HCT116 (cell line): Measurements from ENCODE around the gene TMEM179. TPM values are rescaled to one million over a fixed set of nuclear protein-coding genes. Genes with fewer than 3 reads are reported as not detected.

Source experiments
- ATAC-seq: fragments of 200-7000 bp; cut with Tn5 transposase; 2 replicates; pipeline ENCODE4 v1.9.1; 2020; ENCODE audit warnings: mild to moderate bottlenecking, moderate library complexity
- BruUV-seq: library from RNA; stranded (reverse); fragments of 400-500 nt; replicated peaks from 2 replicates; lab custom pipeline; 2021; lab: Mats Ljungman, UMichigan
- CTCF ChIA-PET: fragments of 300-600 bp; sonication (Branson Sonifier 250); formaldehyde crosslinking; loops from one replicate; lab custom pipeline; 2021; ENCODE audit warnings: antibody characterized with exemption; lab: Charles Lee
- POLR2A ChIA-PET: fragments of 300-600, 350-600 bp; sonication (Branson Sonifier 250); formaldehyde crosslinking; loops from one replicate; lab custom pipeline; 2021; ENCODE audit warnings: antibody characterized with exemption; lab: Charles Lee
- RAD21 ChIA-PET, 2 experiments: fragments of 300-600 bp; sonication (Branson Sonifier 250); formaldehyde crosslinking; loops; one replicate each; lab custom pipeline; 2023; ENCODE audit warnings: low total read pairs in 2 of 2; ENCODE audit not compliant: uncharacterized antibody in 2 of 2, unreplicated experiment in 2 of 2, low non-redundant PET in 1 of 2; lab: Charles Lee
- DNase-seq: peaks from one replicate; pipeline ENCODE4 v3.0.0-alpha.2; 2010; ENCODE audit warnings: low read depth, low spot score
- H2AFZ ChIP-seq: fragments of 200-600 bp; shearing (Covaris generic), sonication (generic); 2 replicates; pipeline ENCODE4 v1.6.1; 2017; ENCODE audit warnings: low read depth, mixed run types, mixed read lengths, antibody characterized with exemption, low read length; ENCODE audit not compliant: poor library complexity, severe bottlenecking
- H3K27ac ChIP-seq: 2 replicates; pipeline ENCODE4 v1.5.1; 2012; ENCODE audit warnings: low read depth, low read length
- H3K27me3 ChIP-seq: fragments of 200-600 bp; sonication (generic); 2 replicates; pipeline ENCODE4 v1.6.1; 2016; ENCODE audit warnings: mixed run types, low read length, mixed read lengths; ENCODE audit not compliant: insufficient read depth
- H3K36me3 ChIP-seq, 2 experiments: fragments of 200-500 bp in 1 of 2; fragments of 200-600 bp in 1 of 2; sonication (Bioruptor generic) in 1 of 2; sonication (generic) in 1 of 2; 2 replicates each; pipeline versions ENCODE4 v1.5.1 to v1.6.1; 2014 to 2016; ENCODE audit warnings: low read length in 2 of 2, inconsistent platforms in 1 of 2, mixed read lengths in 1 of 2, mixed run types in 1 of 2; ENCODE audit not compliant: insufficient read depth in 2 of 2, control insufficient read depth in 1 of 2
- H3K4me1 ChIP-seq, 2 experiments: fragments of 200-600 bp in 1 of 2; sonication (generic) in 1 of 2; 2 replicates each; pipeline versions ENCODE4 v1.5.1 to v1.6.1; 2012 to 2017; ENCODE audit warnings: low read length in 2 of 2, inconsistent platforms in 1 of 2, mild to moderate bottlenecking in 1 of 2, mixed read lengths in 1 of 2, mixed run types in 1 of 2, moderate library complexity in 1 of 2; ENCODE audit not compliant: insufficient read depth in 2 of 2, control insufficient read depth in 1 of 2
- H3K4me2 ChIP-seq: fragments of 200-600 bp; sonication (generic); 2 replicates; pipeline ENCODE4 v1.6.1; 2017; ENCODE audit warnings: mixed run types, low read length, mixed read lengths
- H3K4me3 ChIP-seq, 2 experiments: fragments of 200-600 bp in 1 of 2; sonication (generic) in 1 of 2; replicated peaks in 1 of 2; 2 replicates each; pipeline ENCODE4 v1.5.1; 2011 to 2016; ENCODE audit warnings: low read length in 2 of 2, control low read depth in 1 of 2, low read depth in 1 of 2, mild to moderate bottlenecking in 1 of 2, mixed read lengths in 1 of 2, mixed run types in 1 of 2
- H3K79me2 ChIP-seq: fragments of 200-600 bp; sonication (generic); 2 replicates; pipeline ENCODE4 v1.6.1; 2017; ENCODE audit warnings: mild to moderate bottlenecking, mixed run types, low read length, moderate library complexity, mixed read lengths; ENCODE audit not compliant: insufficient read depth
- H3K9ac ChIP-seq: fragments of 200-600 bp; sonication (generic); 2 replicates; pipeline ENCODE4 v1.6.1; 2016; ENCODE audit warnings: low read length, mixed read lengths
- H3K9me2 ChIP-seq: fragments of 200-600 bp; sonication (generic), shearing (Covaris generic); 2 replicates; pipeline ENCODE4 v1.6.1; 2017; ENCODE audit warnings: mixed run types, mild to moderate bottlenecking, moderate library complexity; ENCODE audit not compliant: insufficient read depth
- H3K9me3 ChIP-seq, 2 experiments: fragments of 200-500 bp in 1 of 2; fragments of 200-600 bp in 1 of 2; sonication (Bioruptor generic) in 1 of 2; sonication (generic) in 1 of 2; 2 replicates each; pipeline ENCODE4 v1.6.1; 2014 to 2017; ENCODE audit warnings: low read length in 2 of 2, mixed read lengths in 2 of 2, inconsistent platforms in 1 of 2, low read depth in 1 of 2, mild to moderate bottlenecking in 1 of 2, mixed run types in 1 of 2, moderate library complexity in 1 of 2; ENCODE audit not compliant: control insufficient read depth in 1 of 2, insufficient read depth in 1 of 2
- H4K20me1 ChIP-seq: fragments of 200-600 bp; sonication (generic), shearing (Covaris generic); 2 replicates; pipeline ENCODE4 v1.6.1; 2017; ENCODE audit warnings: mixed run types, mild to moderate bottlenecking, moderate library complexity; ENCODE audit not compliant: insufficient read depth
- CBX3 ChIP-seq: IDR thresholded peaks from 2 replicates; pipeline ENCODE4 v1.6.1; 2012; ENCODE audit warnings: low read depth
- ELF1 ChIP-seq: IDR thresholded peaks from 2 replicates; pipeline ENCODE4 v1.6.1; 2012; ENCODE audit warnings: low read depth, borderline replicate concordance
- JUND ChIP-seq: IDR thresholded peaks from 2 replicates; pipeline ENCODE4 v1.6.1; 2012
- POLR2AphosphoS5 ChIP-seq: IDR thresholded peaks from 2 replicates; pipeline ENCODE4 v1.6.1; 2011; ENCODE audit warnings: mild to moderate bottlenecking, low read depth, low read length, moderate library complexity
- SRF ChIP-seq: IDR thresholded peaks from 2 replicates; pipeline ENCODE4 v1.6.1; 2012; ENCODE audit warnings: low read depth
- TCF7L2 ChIP-seq: IDR thresholded peaks from 2 replicates; pipeline ENCODE4 v1.7.0; 2011; ENCODE audit warnings: borderline replicate concordance, inconsistent platforms; ENCODE audit not compliant: insufficient read depth, insufficient read length; ENCODE audit errors: extremely low read depth
- intact Hi-C: fragments of 100-400 bp; cut with micrococcal nuclease; formaldehyde crosslinking; loops from 2 replicates; pipeline ENCODE4 v1.10.0; 2022
- total RNA-seq: library from RNA; stranded (reverse); gene quantifications from one replicate; pipeline ENCODE4 v1.2.1, GENCODE V29; 2021; ENCODE audit not compliant: unreplicated experiment
- TF ChIP-seq, protein P1 (sequence below): IDR thresholded peaks from 2 replicates; pipeline ENCODE4 v1.6.1; 2012; ENCODE audit warnings: low read depth

TMEM179 gene
- total RNA-seq, 1 experiment from 2014 or later: not detected

DNA sequence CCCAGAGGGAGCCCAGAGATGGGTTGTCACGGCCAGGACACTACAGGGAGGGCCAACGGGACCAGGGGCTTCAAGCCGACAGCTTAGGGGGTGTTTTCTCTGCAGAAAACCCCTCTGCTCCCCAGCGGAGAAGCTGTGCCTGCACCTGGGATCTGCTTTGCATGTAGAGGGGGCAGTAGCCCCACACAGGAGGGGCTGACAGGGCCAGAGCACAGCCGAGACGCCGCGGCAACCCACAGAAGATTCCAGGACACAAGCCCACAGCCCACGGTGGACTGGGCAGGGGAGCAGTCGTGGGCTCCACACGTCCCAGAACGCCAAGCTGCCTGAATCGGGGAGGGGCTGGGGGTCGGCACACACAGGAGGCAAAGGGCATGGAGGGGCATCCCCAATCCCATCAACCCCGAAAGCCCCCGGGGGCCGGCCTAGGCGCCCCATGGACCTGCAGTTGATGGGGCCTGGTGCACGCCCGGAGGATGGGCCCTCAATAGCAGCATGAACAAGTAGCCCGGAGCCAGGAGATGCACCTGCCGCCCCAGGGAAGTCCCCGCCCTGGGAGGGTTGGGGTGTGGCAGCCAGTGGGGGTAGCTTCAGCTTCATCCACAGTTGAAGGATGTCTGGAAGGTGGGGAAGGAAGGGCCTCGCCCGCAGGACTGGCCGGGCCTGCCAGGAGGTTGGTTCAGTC is 30.5 kb upstream of the TMEM179 start:
- Histone ChIP-seq H3K4me3 (no peak overlapping the region), H3K9me3 (no peaks in the 10 kb centered on the region), H3K79me2 (no peaks in the 10 kb centered on the region), H3K4me1 (peaks cover 0 to under 1% of the 10 kb centered on the region in 2 experiments; a peak in 2 of 4 replicates), H4K20me1 (no peaks in the 10 kb centered on the region), H3K9ac (no peak overlapping the region), H2AFZ (no peak overlapping the region), H3K27ac (no peak overlapping the region), H3K9me2 (no peaks in the 10 kb centered on the region), H3K27me3 (peaks cover 5% of the 10 kb centered on the region; the same call in 1 of the 2 replicates), H3K36me3 (no peaks in the 10 kb centered on the region), H3K4me2 (no peak overlapping the region)
- ChIA-PET RAD21 (no interaction called here), POLR2A (no interaction called here), CTCF (interaction anchor here (1.5 kb wide), 1 partner anchor 71 kb away, joined by 4 read pairs; no protein-coding TSS in a partner anchor)
- DNase-seq: no peak
- intact Hi-C loops: no loop called here
- BruUV-seq: no TSS peak
- ATAC-seq: no peak
- TF ChIP-seq ELF1: no peak
- TF ChIP-seq SRF: no peak
- no peak for TF ChIP-seq POLR2AphosphoS5
- no peak for TF ChIP-seq CBX3
- TF ChIP-seq, protein P1, sequence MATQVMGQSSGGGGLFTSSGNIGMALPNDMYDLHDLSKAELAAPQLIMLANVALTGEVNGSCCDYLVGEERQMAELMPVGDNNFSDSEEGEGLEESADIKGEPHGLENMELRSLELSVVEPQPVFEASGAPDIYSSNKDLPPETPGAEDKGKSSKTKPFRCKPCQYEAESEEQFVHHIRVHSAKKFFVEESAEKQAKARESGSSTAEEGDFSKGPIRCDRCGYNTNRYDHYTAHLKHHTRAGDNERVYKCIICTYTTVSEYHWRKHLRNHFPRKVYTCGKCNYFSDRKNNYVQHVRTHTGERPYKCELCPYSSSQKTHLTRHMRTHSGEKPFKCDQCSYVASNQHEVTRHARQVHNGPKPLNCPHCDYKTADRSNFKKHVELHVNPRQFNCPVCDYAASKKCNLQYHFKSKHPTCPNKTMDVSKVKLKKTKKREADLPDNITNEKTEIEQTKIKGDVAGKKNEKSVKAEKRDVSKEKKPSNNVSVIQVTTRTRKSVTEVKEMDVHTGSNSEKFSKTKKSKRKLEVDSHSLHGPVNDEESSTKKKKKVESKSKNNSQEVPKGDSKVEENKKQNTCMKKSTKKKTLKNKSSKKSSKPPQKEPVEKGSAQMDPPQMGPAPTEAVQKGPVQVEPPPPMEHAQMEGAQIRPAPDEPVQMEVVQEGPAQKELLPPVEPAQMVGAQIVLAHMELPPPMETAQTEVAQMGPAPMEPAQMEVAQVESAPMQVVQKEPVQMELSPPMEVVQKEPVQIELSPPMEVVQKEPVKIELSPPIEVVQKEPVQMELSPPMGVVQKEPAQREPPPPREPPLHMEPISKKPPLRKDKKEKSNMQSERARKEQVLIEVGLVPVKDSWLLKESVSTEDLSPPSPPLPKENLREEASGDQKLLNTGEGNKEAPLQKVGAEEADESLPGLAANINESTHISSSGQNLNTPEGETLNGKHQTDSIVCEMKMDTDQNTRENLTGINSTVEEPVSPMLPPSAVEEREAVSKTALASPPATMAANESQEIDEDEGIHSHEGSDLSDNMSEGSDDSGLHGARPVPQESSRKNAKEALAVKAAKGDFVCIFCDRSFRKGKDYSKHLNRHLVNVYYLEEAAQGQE: no peak
- TF ChIP-seq JUND: no peak
- TF ChIP-seq TCF7L2: no peak
